K562 (cell line): ENCODE results near the gene CAPRIN2. TPM values are rescaled to one million over a fixed set of nuclear protein-coding genes. Genes with fewer than 3 reads are reported as not detected.

Experiments used
- BRF1 ChIP-seq: IDR thresholded peaks from 3 replicates; pipeline ENCODE4 v1.6.1; 2011; ENCODE audit warnings: borderline replicate concordance, mild to moderate bottlenecking; ENCODE audit not compliant: insufficient read length; ENCODE audit errors: extremely low read depth
- DIDO1 ChIP-seq: fragments of 450-650 bp; IDR thresholded peaks from 2 replicates; pipeline ENCODE4 v1.6.1; 2016; ENCODE audit warnings: low read depth, missing biosample characterization, missing genetic modification characterization
- IFI16 ChIP-seq: fragments of 250-450 bp; sonication (Bioruptor Pico); IDR thresholded peaks from 2 replicates; pipeline ENCODE4 v2.1.2; 2022; ENCODE audit warnings: mild to moderate bottlenecking, inconsistent platforms
- MNT ChIP-seq, 2 experiments: fragments of 450-650 bp; conservative IDR thresholded peaks; 2 replicates each; pipeline ENCODE4 v1.6.1; 2017; ENCODE audit warnings: mild to moderate bottlenecking in 2 of 2, moderate library complexity in 2 of 2
- NBN ChIP-seq: fragments of 450-650 bp; IDR thresholded peaks from 2 replicates; pipeline ENCODE4 v1.6.1; 2016; ENCODE audit warnings: low read depth, mild to moderate bottlenecking
- RREB1 ChIP-seq: fragments of 250-450 bp; sonication (Bioruptor Pico); IDR thresholded peaks from 2 replicates; pipeline ENCODE4 v1.4.0; 2020
- TARDBP ChIP-seq: fragments of 450-650 bp; IDR thresholded peaks from 2 replicates; pipeline ENCODE4 v1.6.1; 2016
- TCF7 ChIP-seq: sonication (generic); IDR thresholded peaks from 2 replicates; pipeline ENCODE4 v1.6.1; 2016; ENCODE audit warnings: antibody characterized with exemption, borderline replicate concordance
- TRIM25 ChIP-seq: fragments of 450-650 bp; IDR thresholded peaks from 2 replicates; pipeline ENCODE4 v1.7.0; 2016; ENCODE audit warnings: borderline replicate concordance
- ZC3H8 ChIP-seq: fragments of 450-650 bp; IDR thresholded peaks from 2 replicates; pipeline ENCODE4 v1.6.1; 2017
- ZNF436 ChIP-seq: fragments of 250-450, 450-650 bp; sonication (Bioruptor Pico); formaldehyde crosslinking; IDR thresholded peaks from 2 replicates; pipeline ENCODE4 v1.7.0; 2020; ENCODE audit warnings: mild to moderate bottlenecking
- ZNF668 ChIP-seq: fragments of 250-450 bp; sonication (Bioruptor Pico); IDR thresholded peaks from 2 replicates; pipeline ENCODE4 v1.8.0; 2022; ENCODE audit warnings: mild to moderate bottlenecking, inconsistent platforms
- polyA plus RNA-seq, 8 experiments: library from polyadenylated mRNA; depleted of rRNA in 4 of 8; stranded (reverse) in 5 of 8; unstranded in 3 of 8; fragments of >200 nt; fragmentation: Nextera tagmentation in 2 of 8; fragmentation: Illumina TruSeq in 1 of 8; extraction: Ambion mirVana in 2 of 8; extraction: Trizol in 1 of 8; gene quantifications; 2 replicates each; pipeline versions ENCODE4 v1.2.1 to v1.2.3, GENCODE V29; 2011 to 2014; ENCODE audit warnings: inconsistent platforms in 1 of 8, missing spikeins in 1 of 8
- total RNA-seq, 7 experiments: library from RNA; depleted of rRNA in 6 of 7; stranded (reverse); fragments of >200 nt in 6 of 7; fragmentation: Illumina TruSeq in 2 of 7; extraction: Trizol in 2 of 7; gene quantifications; 2 replicates each; pipeline versions ENCODE4 v1.2.1 to v1.2.3, GENCODE V29; 2011 to 2021; ENCODE audit warnings: low replicate concordance in 1 of 7
- TF ChIP-seq, protein P1 (sequence below), 2 experiments: fragments of 250-450 bp in 1 of 2; fragments of 450-650 bp in 1 of 2; sonication (Bioruptor Pico) in 1 of 2; IDR thresholded peaks; 2 replicates each; pipeline versions ENCODE4 v1.6.1 to v1.8.0; 2016 to 2021; ENCODE audit warnings: mild to moderate bottlenecking in 2 of 2, moderate library complexity in 2 of 2, missing compliant biosample characterization in 1 of 2, missing genetic modification characterization in 1 of 2
- TF ChIP-seq, protein P2 (sequence below): IDR thresholded peaks from 3 replicates; pipeline ENCODE4 v1.6.1; 2011; ENCODE audit warnings: borderline replicate concordance, mild to moderate bottlenecking; ENCODE audit not compliant: insufficient read length, insufficient read depth

CAPRIN2 gene
- total and polyA plus RNA-seq, 9 of the 15 experiments (the other 6 are each of a cell fraction or from before 2014, with no cell fraction given), result 2.3 to 14.5 (median 8.9) TPM

GRCh38 chr12:30695199-30696102, 59.3 kb downstream of the CAPRIN2 start, which contains the start of gene IPO8 (continued):
- TF ChIP-seq RREB1 (CRISPR knock-in tag) (no peak), TARDBP (no peak), NBN (0 out of 2 replicates have a peak, but pooled peaks have one; percentile 60), IFI16 (CRISPR knock-in tag) (no peak), DIDO1 (tag) (no peak), MNT (conservative IDR thresholded peaks at IDR 0.05) (peak; percentile 23 to 35; a peak in 1 of 4 replicates), BRF1 (no peak), TCF7 (no peak), ZNF668 (CRISPR knock-in tag) (no peak), ZC3H8 (no peak), TRIM25 (no peak), ZNF436 (CRISPR knock-in tag) (no peak)
- TF ChIP-seq, protein P1, sequence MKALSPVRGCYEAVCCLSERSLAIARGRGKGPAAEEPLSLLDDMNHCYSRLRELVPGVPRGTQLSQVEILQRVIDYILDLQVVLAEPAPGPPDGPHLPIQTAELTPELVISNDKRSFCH (CRISPR knock-in tag; IDR thresholded peaks at IDR 0.05), result no peak
- TF ChIP-seq, protein P1 (tag; IDR thresholded peaks at IDR 0.05), result peak; percentile 28; the same call in 1 of the 2 replicates
- TF ChIP-seq, protein P2, sequence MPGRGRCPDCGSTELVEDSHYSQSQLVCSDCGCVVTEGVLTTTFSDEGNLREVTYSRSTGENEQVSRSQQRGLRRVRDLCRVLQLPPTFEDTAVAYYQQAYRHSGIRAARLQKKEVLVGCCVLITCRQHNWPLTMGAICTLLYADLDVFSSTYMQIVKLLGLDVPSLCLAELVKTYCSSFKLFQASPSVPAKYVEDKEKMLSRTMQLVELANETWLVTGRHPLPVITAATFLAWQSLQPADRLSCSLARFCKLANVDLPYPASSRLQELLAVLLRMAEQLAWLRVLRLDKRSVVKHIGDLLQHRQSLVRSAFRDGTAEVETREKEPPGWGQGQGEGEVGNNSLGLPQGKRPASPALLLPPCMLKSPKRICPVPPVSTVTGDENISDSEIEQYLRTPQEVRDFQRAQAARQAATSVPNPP, result no peak
